A673 (cell line): ENCODE results near the gene AGMO.

ENCODE experiments used
- EZH2 ChIP-seq: fragments of 200-600 bp; sonication (generic); IDR thresholded peaks from 2 replicates; pipeline ENCODE4 v1.6.1; 2017; ENCODE audit warnings: borderline replicate concordance, low read depth, mild to moderate bottlenecking, mixed read lengths, antibody characterized with exemption, low read length; ENCODE audit not compliant: poor library complexity, severe bottlenecking
- TF ChIP-seq, protein P1 (sequence below): fragments of 300-800, 200-600 bp; sonication (generic); conservative IDR thresholded peaks from 2 replicates; pipeline ENCODE4 v1.5.1; 2017; ENCODE audit warnings: low read depth, mild to moderate bottlenecking, antibody characterized with exemption, low read length, moderate library complexity, mixed read lengths

DNA sequence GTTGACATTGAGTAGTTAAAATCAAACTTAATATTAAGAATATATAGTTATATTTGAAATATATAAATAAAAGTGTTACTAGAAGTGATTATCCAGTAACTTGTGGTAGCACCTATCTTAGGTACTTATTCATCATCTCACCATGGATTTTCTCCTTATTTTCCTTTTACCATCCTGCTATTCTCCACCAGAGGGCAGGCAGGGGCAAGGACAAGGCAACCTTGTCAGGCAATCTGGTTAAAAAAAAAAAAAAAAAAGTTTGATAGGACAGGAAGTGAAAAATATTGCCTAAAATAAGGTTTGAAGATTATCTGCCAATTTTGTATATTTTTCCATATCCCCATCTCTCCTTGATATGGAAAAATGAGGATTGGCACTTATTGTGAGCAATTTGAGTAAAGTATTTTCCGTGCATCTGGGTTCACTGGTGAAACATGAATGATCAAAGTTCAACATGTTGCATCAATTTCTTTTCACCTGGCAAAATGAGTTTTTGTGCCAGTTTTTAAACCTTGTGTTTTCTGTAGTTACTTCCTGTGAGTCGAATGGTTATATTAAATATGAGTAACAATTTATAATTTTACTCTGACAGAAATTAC lies 256.7 kb downstream of the AGMO start:
- TF ChIP-seq, protein P1, sequence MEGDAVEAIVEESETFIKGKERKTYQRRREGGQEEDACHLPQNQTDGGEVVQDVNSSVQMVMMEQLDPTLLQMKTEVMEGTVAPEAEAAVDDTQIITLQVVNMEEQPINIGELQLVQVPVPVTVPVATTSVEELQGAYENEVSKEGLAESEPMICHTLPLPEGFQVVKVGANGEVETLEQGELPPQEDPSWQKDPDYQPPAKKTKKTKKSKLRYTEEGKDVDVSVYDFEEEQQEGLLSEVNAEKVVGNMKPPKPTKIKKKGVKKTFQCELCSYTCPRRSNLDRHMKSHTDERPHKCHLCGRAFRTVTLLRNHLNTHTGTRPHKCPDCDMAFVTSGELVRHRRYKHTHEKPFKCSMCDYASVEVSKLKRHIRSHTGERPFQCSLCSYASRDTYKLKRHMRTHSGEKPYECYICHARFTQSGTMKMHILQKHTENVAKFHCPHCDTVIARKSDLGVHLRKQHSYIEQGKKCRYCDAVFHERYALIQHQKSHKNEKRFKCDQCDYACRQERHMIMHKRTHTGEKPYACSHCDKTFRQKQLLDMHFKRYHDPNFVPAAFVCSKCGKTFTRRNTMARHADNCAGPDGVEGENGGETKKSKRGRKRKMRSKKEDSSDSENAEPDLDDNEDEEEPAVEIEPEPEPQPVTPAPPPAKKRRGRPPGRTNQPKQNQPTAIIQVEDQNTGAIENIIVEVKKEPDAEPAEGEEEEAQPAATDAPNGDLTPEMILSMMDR, result peak; percentile 77
- no peak for TF ChIP-seq EZH2
